K562 (cell line): ENCODE measurements around the gene P2RX1. TPM values are rescaled to one million over a fixed set of nuclear protein-coding genes. Genes with fewer than 3 reads are reported as not detected.

ENCODE experiments used
- ARNT ChIP-seq, 2 experiments: fragments of 450-650 bp; IDR thresholded peaks; 2 replicates each; pipeline ENCODE4 v1.6.1; 2016; ENCODE audit warnings: mild to moderate bottlenecking in 1 of 2
- CEBPG ChIP-seq, 3 experiments: fragments of 200-800 bp in 1 of 3; sonication (Bioruptor generic) in 1 of 3; sonication (generic) in 1 of 3; formaldehyde crosslinking in 1 of 3; IDR thresholded peaks in 2 of 3; conservative IDR thresholded peaks in 1 of 3; 2 replicates each; pipeline versions ENCODE4 v1.6.1 to v1.8.0; 2016 to 2022; ENCODE audit warnings: missing compliant biosample characterization in 2 of 3, missing genetic modification characterization in 2 of 3, mild to moderate bottlenecking in 1 of 3, missing genetic modification reagents in 1 of 3
- CREM ChIP-seq: IDR thresholded peaks from 2 replicates; pipeline ENCODE4 v1.6.1; 2014; ENCODE audit warnings: antibody characterized with exemption, low read depth
- EP400 ChIP-seq: fragments of 450-650 bp; IDR thresholded peaks from 2 replicates; pipeline ENCODE4 v1.6.1; 2017; ENCODE audit warnings: antibody characterized with exemption, mild to moderate bottlenecking, moderate library complexity
- FOXJ2 ChIP-seq: fragments of 200-800 bp; sonication (Bioruptor generic); IDR thresholded peaks from 2 replicates; pipeline ENCODE4 v1.6.1; 2016; ENCODE audit warnings: missing genetic modification characterization, missing compliant biosample characterization
- GABPA ChIP-seq: fragments of 200-800 bp; sonication (Bioruptor generic); conservative IDR thresholded peaks from 2 replicates; pipeline ENCODE4 v1.6.1; 2016; ENCODE audit warnings: low read depth, missing genetic modification characterization, missing compliant biosample characterization
- KDM1A ChIP-seq, 2 experiments: fragments of 450-650 bp; IDR thresholded peaks; 2 replicates each; pipeline ENCODE4 v1.6.1; 2016; ENCODE audit warnings: mild to moderate bottlenecking in 2 of 2
- KLF6 ChIP-seq: fragments of 250-450 bp; sonication (Bioruptor Pico); IDR thresholded peaks from 2 replicates; pipeline ENCODE4 v1.4.0; 2020; ENCODE audit warnings: mild to moderate bottlenecking, moderate library complexity, borderline replicate concordance
- MYNN ChIP-seq, 2 experiments: sonication (generic); formaldehyde crosslinking in 1 of 2; IDR thresholded peaks; 2 replicates each; pipeline versions ENCODE4 v1.5.0 to v1.6.1; 2016 to 2020; ENCODE audit warnings: antibody characterized with exemption in 1 of 2, missing genetic modification reagents in 1 of 2
- NCOA6 ChIP-seq: fragments of 450-650 bp; IDR thresholded peaks from 2 replicates; pipeline ENCODE4 v1.6.1; 2017; ENCODE audit warnings: mild to moderate bottlenecking
- NFATC3 ChIP-seq: fragments of 450-650 bp; IDR thresholded peaks from 2 replicates; pipeline ENCODE4 v1.6.1; 2017; ENCODE audit warnings: mild to moderate bottlenecking
- PML ChIP-seq: IDR thresholded peaks from 2 replicates; pipeline ENCODE4 v1.6.1; 2012; ENCODE audit warnings: low read length, inconsistent platforms
- RAD21 ChIP-seq, 2 experiments: fragments of 250-450 bp in 1 of 2; fragments of 450-650 bp in 1 of 2; sonication (Bioruptor Pico) in 1 of 2; formaldehyde crosslinking in 1 of 2; IDR thresholded peaks in 1 of 2; conservative IDR thresholded peaks in 1 of 2; 2 replicates each; pipeline versions ENCODE4 v1.4.0 to v1.8.0; 2020 to 2022; ENCODE audit warnings: mild to moderate bottlenecking in 2 of 2, moderate library complexity in 1 of 2
- RUNX1 ChIP-seq: sonication (generic); IDR thresholded peaks from 2 replicates; pipeline ENCODE4 v1.6.1; 2016; ENCODE audit warnings: antibody characterized with exemption, low read depth
- SAP30 ChIP-seq: fragments of 200-600 bp; sonication (generic); IDR thresholded peaks from 2 replicates; pipeline ENCODE4 v1.6.1; 2012; ENCODE audit warnings: borderline replicate concordance, low read depth, mild to moderate bottlenecking, moderate library complexity, low read length, control low read depth, inconsistent platforms; ENCODE audit not compliant: insufficient read depth, poor library complexity, severe bottlenecking
- SIX5 ChIP-seq, 2 experiments: IDR thresholded peaks; 2 replicates each; pipeline ENCODE4 v1.6.1; 2011; ENCODE audit warnings: low read length in 2 of 2, borderline replicate concordance in 1 of 2, low read depth in 1 of 2, mild to moderate bottlenecking in 1 of 2, moderate library complexity in 1 of 2; ENCODE audit not compliant: insufficient read depth in 1 of 2
- ZNF133 ChIP-seq: fragments of 250-450 bp; sonication (Bioruptor Pico); IDR thresholded peaks from 2 replicates; pipeline ENCODE4 v1.4.0; 2020; ENCODE audit warnings: mild to moderate bottlenecking
- ZNF445 ChIP-seq: fragments of 250-450 bp; sonication (Bioruptor Pico); IDR thresholded peaks from 2 replicates; pipeline ENCODE4 v1.4.0; 2020; ENCODE audit warnings: low read depth, mild to moderate bottlenecking, moderate library complexity
- ZNF778 ChIP-seq: fragments of 450-650 bp; formaldehyde crosslinking; IDR thresholded peaks from 2 replicates; pipeline ENCODE4 v1.4.0; 2020; ENCODE audit warnings: mild to moderate bottlenecking, moderate library complexity
- polyA plus RNA-seq, 8 experiments: library from polyadenylated mRNA; depleted of rRNA in 4 of 8; stranded (reverse) in 5 of 8; unstranded in 3 of 8; fragments of >200 nt; fragmentation: Nextera tagmentation in 2 of 8; fragmentation: Illumina TruSeq in 1 of 8; extraction: Ambion mirVana in 2 of 8; extraction: Trizol in 1 of 8; gene quantifications; 2 replicates each; pipeline versions ENCODE4 v1.2.1 to v1.2.3, GENCODE V29; 2011 to 2014; ENCODE audit warnings: inconsistent platforms in 1 of 8, missing spikeins in 1 of 8
- total RNA-seq, 7 experiments: library from RNA; depleted of rRNA in 6 of 7; stranded (reverse); fragments of >200 nt in 6 of 7; fragmentation: Illumina TruSeq in 2 of 7; extraction: Trizol in 2 of 7; gene quantifications; 2 replicates each; pipeline versions ENCODE4 v1.2.1 to v1.2.3, GENCODE V29; 2011 to 2021; ENCODE audit warnings: low replicate concordance in 1 of 7
- TF ChIP-seq, protein P1 (sequence below): fragments of 450-650 bp; IDR thresholded peaks from 2 replicates; pipeline ENCODE4 v1.6.1; 2016
- TF ChIP-seq, protein P2 (sequence below): fragments of 250-450 bp; sonication (Bioruptor Pico); IDR thresholded peaks from 2 replicates; pipeline ENCODE4 v1.5.1; 2021; ENCODE audit warnings: mild to moderate bottlenecking
- TF ChIP-seq, protein P3 (sequence below): fragments of 250-450 bp; sonication (Bioruptor Pico); IDR thresholded peaks from 2 replicates; pipeline ENCODE4 v1.5.0; 2020; ENCODE audit warnings: mild to moderate bottlenecking, borderline replicate concordance
- TF ChIP-seq, protein P4 (sequence below), 2 experiments: fragments of 250-450 bp in 1 of 2; fragments of 450-650 bp in 1 of 2; sonication (Bioruptor Pico) in 1 of 2; IDR thresholded peaks; 2 replicates each; pipeline versions ENCODE4 v1.6.1 to v1.8.0; 2016 to 2021; ENCODE audit warnings: mild to moderate bottlenecking in 2 of 2, moderate library complexity in 2 of 2, missing compliant biosample characterization in 1 of 2, missing genetic modification characterization in 1 of 2

The P2RX1 gene
- total and polyA plus RNA-seq, 9 of the 15 experiments (the other 6 are each of a cell fraction or from before 2014, with no cell fraction given), result 0.27 to 20.3 (median 10.3) TPM

DNA sequence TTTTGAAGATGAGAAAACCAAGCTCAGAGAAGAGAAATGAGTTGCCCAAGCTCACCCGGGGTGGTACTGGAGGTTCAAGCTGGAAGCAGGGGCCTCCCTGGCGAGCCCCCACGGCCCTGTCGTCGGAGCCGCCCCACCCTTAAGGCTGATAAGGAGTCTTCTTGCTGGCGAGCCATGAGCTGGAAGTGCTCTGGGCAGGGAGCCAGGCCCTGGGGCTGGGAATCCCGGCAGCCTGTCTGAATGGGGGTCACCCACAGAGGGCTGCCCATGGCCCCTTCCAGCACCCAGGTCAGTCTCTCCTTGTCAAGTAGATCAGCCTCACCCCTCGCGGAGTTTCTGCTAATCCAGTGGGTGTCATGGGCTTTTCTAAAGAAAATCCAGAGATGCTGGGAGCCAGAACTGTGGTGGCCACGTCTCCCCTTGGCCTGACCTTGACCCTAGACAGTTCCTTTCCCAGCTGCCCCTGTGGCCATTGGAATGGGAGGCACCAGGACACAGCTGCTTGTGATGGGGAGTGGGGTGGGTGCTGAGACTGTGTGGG is 1.2 kb upstream of the P2RX1 start (continued):
- no peak for TF ChIP-seq CEBPG (CRISPR knock-in tag; IDR thresholded peaks at IDR 0.05)
- no peak for TF ChIP-seq CEBPG (tag; conservative IDR thresholded peaks at IDR 0.05 in 1 of 2, IDR thresholded peaks at IDR 0.05 in 1 of 2)
- no peak for TF ChIP-seq NCOA6
- TF ChIP-seq PML, result no peak
- no peak for TF ChIP-seq ZNF133
- no peak for TF ChIP-seq ARNT (IDR thresholded peaks at IDR 0.05)
- no peak for TF ChIP-seq NFATC3
- no peak for TF ChIP-seq ZNF445
- no peak for TF ChIP-seq RUNX1
- TF ChIP-seq, protein P1, sequence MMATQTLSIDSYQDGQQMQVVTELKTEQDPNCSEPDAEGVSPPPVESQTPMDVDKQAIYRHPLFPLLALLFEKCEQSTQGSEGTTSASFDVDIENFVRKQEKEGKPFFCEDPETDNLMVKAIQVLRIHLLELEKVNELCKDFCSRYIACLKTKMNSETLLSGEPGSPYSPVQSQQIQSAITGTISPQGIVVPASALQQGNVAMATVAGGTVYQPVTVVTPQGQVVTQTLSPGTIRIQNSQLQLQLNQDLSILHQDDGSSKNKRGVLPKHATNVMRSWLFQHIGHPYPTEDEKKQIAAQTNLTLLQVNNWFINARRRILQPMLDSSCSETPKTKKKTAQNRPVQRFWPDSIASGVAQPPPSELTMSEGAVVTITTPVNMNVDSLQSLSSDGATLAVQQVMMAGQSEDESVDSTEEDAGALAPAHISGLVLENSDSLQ, result no peak
- no peak for TF ChIP-seq MYNN (IDR thresholded peaks at IDR 0.05)
- no peak for TF ChIP-seq MYNN (CRISPR knock-in tag; IDR thresholded peaks at IDR 0.05)
- no peak for TF ChIP-seq ZNF778 (CRISPR knock-in tag)
- TF ChIP-seq, protein P2, sequence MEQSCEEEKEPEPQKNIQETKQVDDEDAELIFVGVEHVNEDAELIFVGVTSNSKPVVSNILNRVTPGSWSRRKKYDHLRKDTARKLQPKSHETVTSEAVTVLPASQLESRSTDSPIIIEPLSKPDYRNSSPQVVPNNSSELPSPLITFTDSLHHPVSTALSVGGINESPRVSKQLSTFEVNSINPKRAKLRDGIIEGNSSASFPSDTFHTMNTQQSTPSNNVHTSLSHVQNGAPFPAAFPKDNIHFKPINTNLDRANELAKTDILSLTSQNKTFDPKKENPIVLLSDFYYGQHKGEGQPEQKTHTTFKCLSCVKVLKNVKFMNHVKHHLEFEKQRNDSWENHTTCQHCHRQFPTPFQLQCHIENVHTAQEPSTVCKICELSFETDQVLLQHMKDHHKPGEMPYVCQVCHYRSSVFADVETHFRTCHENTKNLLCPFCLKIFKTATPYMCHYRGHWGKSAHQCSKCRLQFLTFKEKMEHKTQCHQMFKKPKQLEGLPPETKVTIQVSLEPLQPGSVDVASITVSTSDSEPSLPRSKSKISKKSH (CRISPR knock-in tag), result no peak
- no peak for TF ChIP-seq EP400
- peak; percentile 21; the same call in 1 of the 2 replicates for TF ChIP-seq CREM
- no peak for TF ChIP-seq SAP30
- TF ChIP-seq FOXJ2 (tag), result no peak
- TF ChIP-seq KLF6 (CRISPR knock-in tag), result peak; percentile 60; the same call in 1 of the 2 replicates
- TF ChIP-seq, protein P3, sequence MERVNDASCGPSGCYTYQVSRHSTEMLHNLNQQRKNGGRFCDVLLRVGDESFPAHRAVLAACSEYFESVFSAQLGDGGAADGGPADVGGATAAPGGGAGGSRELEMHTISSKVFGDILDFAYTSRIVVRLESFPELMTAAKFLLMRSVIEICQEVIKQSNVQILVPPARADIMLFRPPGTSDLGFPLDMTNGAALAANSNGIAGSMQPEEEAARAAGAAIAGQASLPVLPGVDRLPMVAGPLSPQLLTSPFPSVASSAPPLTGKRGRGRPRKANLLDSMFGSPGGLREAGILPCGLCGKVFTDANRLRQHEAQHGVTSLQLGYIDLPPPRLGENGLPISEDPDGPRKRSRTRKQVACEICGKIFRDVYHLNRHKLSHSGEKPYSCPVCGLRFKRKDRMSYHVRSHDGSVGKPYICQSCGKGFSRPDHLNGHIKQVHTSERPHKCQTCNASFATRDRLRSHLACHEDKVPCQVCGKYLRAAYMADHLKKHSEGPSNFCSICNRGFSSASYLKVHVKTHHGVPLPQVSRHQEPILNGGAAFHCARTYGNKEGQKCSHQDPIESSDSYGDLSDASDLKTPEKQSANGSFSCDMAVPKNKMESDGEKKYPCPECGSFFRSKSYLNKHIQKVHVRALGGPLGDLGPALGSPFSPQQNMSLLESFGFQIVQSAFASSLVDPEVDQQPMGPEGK (CRISPR knock-in tag), result no peak
- no peak for TF ChIP-seq RAD21 (CRISPR knock-in tag; conservative IDR thresholded peaks at IDR 0.05 in 1 of 2, IDR thresholded peaks at IDR 0.05 in 1 of 2)
- TF ChIP-seq, protein P4, sequence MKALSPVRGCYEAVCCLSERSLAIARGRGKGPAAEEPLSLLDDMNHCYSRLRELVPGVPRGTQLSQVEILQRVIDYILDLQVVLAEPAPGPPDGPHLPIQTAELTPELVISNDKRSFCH (CRISPR knock-in tag; IDR thresholded peaks at IDR 0.05), result no peak
- TF ChIP-seq, protein P4 (tag; IDR thresholded peaks at IDR 0.05), result 0 out of 2 replicates have a peak, but pooled peaks have one; percentile 41
- no peak for TF ChIP-seq SIX5 (IDR thresholded peaks at IDR 0.05; ENCODE audit: borderline replicate concordance in 1 of 2, insufficient read depth in 1 of 2, low read depth in 1 of 2, low read length in 2 of 2)
- no peak for TF ChIP-seq GABPA (tag)
- TF ChIP-seq KDM1A (IDR thresholded peaks at IDR 0.05), result no peak
